ENCODE measurements around the gene UGT3A1.
A peak's percentile ranks its signal among the peaks of the same experiment; 100 is the strongest.

Gene UGT3A1

DNA sequence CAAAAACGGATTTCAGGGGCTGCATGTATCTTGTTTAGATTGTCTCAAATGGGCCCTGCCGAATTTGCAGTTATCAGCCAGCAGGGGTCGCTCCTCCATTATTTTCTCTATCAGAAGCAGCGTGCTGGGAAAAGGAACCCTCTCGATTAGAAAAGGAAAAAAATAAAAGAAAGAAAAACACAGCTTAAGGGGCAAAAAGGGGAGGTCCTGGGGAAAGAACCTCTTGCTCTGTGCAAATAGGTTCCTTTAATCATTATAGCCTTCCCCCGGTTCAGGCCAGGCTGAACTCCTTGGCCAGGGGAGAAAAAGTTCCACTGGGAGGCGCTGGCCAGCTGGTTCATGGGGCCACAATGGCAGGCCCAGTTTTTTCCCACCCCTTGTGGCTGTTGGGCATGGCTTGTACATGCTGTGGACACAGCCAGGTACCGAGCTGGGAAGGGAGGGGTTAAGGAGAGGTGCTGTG, 27.8 kb downstream of the UGT3A1 start:
- CTCF ChIA-PET: interaction anchor here (0.9 to 1.2 kb wide), 4 partner anchors 25 to 204 kb away, joined by 3 to 4 read pairs (median 4); no protein-coding TSS in a partner anchor
- H3K27me3 Mint-ChIP-seq: peaks cover 20% of the 10 kb centered on the region

DNA sequence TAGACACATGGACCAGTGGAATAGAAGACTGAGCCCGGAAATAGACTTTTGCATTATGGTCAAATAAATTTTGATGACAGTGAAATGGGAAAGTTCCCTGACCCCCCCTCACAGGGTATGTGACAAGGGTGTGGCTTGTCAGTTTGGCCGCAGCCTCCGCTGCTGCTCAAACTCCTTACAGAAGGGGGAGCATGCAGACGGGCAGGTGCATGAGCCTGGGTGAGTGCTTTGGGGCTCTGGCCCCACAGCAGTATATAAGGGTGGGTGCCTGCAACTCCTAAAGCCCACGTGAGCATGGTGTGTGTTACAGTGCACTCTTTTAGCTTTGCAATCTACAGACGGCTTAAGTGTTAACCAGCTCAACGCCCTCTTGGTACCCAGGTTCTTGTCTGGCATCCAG, 30.9 kb downstream of the UGT3A1 start:
- H3K4me1 Mint-ChIP-seq: no peaks in the 10 kb centered on the region
- no peaks in the 10 kb centered on the region for H3K36me3 Mint-ChIP-seq
- CTCF ChIA-PET: no interaction called here
- no peak overlapping the region for H3K27ac Mint-ChIP-seq
- DNase-seq: no peak
- H3K9me3 Mint-ChIP-seq: peaks cover 3% of the 10 kb centered on the region
- peaks cover 21% of the 10 kb centered on the region for H3K27me3 Mint-ChIP-seq
- H3K4me3 Mint-ChIP-seq: no peak overlapping the region

More for the DNA sequence above, 27.8 kb downstream of the UGT3A1 start:
- no peak overlapping the region for H3K4me3 Mint-ChIP-seq
- H3K36me3 Mint-ChIP-seq: no peaks in the 10 kb centered on the region
- no peak overlapping the region for H3K27ac Mint-ChIP-seq
- DNase-seq: no peak
- no peaks in the 10 kb centered on the region for H3K4me1 Mint-ChIP-seq
- H3K9me3 Mint-ChIP-seq: peaks cover 3% of the 10 kb centered on the region

GRCh38 chr5:35956429-35956828, 34.8 kb downstream of the UGT3A1 start:
- Mint-ChIP-seq H3K36me3 (no peaks in the 10 kb centered on the region), H3K9me3 (no peaks in the 10 kb centered on the region), H3K4me3 (no peak overlapping the region), H3K27me3 (peaks cover 33% of the 10 kb centered on the region), H3K27ac (no peak overlapping the region), H3K4me1 (peaks cover 5% of the 10 kb centered on the region)
- DNase-seq: no peak
- CTCF ChIA-PET: no interaction called here

GRCh38 chr5:35954175-35954574, 37.0 kb downstream of the UGT3A1 start:
- peak; percentile 23 for DNase-seq
- Mint-ChIP-seq H3K27ac (no peak overlapping the region), H3K4me1 (peaks cover 5% of the 10 kb centered on the region), H3K27me3 (peaks cover 29% of the 10 kb centered on the region), H3K36me3 (no peaks in the 10 kb centered on the region), H3K9me3 (no peaks in the 10 kb centered on the region), H3K4me3 (no peak overlapping the region)
- CTCF ChIA-PET: no interaction called here

- CTCF ChIA-PET: no interaction called here
- Mint-ChIP-seq H3K27me3 (peaks cover 29% of the 10 kb centered on the region), H3K4me1 (no peaks in the 10 kb centered on the region), H3K9me3 (no peaks in the 10 kb centered on the region), H3K27ac (no peak overlapping the region), H3K4me3 (no peak overlapping the region), H3K36me3 (no peaks in the 10 kb centered on the region)
- DNase-seq: no peak
Measured at GRCh38 chr5:35947085-35947484, 44.1 kb downstream of the UGT3A1 start.

DNA sequence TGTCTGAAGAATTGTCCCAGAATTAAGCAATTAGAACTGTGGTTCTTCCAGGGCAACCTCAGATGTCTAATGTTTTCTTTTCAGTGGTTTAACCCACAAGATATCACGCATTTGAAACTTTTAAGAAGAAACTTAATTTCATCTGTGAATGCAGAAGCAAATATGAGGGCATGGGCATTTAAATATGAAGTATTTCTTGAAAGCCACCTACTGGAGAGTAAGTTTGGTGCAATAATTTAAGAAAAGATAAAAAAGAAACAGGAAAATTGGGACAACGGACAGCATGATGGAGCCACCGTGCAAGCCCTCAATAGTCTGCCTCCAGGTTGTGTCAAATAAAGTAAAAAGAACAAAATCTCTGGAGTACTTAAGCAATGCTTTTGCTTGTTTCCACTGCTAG, 51.6 kb downstream of the UGT3A1 start:
- DNase-seq: no peak
- CTCF ChIA-PET: no interaction called here
- Mint-ChIP-seq H3K9me3 (no peaks in the 10 kb centered on the region), H3K4me3 (no peak overlapping the region), H3K36me3 (no peaks in the 10 kb centered on the region), H3K27ac (no peak overlapping the region), H3K27me3 (peaks cover 19% of the 10 kb centered on the region), H3K4me1 (no peaks in the 10 kb centered on the region)

DNA sequence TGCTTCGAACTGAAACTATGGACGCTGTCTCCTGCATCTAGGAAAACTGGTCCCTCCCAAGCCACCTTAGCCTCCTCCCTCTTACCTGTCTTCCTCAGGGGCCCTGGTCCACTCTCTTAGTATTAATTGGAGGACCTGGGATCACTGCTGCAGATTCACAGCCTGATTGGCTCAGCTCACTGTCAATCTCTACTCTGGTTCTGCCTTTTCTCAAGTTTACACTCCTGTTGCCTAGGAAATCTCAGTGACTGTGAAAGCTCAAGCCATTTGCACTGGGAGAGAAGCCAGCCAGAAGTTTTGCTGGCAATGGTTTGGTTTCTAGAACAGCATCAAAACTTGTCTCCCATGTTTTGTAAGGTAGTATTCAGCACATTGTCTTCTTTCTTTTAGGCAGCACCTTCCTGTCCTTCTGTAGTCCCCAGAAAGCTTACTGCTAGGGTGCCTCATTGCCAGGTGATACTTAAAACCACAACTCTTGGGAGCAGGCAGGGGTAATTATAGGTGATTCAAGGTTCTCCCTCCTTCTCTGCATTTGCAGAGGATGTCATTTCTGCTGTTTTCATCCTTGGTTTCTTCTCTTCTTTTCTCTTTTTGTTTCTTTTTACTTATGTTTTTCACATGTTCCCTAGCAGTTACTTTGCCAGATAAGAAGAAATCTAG, 52.5 kb downstream of the UGT3A1 start, which contains the start of gene CAPSL:
CAPSL (minus strand) TSS at position 55 of the 660 bp plus-strand sequence. CDS start 17,502 bp downstream, outside the sequence.
- Mint-ChIP-seq H3K4me3 (no peak within 1 kb of the TSS), H3K27ac (no peak within 1 kb of the TSS), H3K36me3 (no peaks in the 10 kb centered on the region), H3K27me3 (peaks cover 18% of the 10 kb centered on the region), H3K9me3 (no peaks in the 10 kb centered on the region), H3K4me1 (no peaks in the 10 kb centered on the region)
- no peak for DNase-seq
- CTCF ChIA-PET: interaction anchor here (0.9 kb wide), 1 partner anchor 24 kb away, joined by 3 read pairs; no protein-coding TSS in a partner anchor

DNA sequence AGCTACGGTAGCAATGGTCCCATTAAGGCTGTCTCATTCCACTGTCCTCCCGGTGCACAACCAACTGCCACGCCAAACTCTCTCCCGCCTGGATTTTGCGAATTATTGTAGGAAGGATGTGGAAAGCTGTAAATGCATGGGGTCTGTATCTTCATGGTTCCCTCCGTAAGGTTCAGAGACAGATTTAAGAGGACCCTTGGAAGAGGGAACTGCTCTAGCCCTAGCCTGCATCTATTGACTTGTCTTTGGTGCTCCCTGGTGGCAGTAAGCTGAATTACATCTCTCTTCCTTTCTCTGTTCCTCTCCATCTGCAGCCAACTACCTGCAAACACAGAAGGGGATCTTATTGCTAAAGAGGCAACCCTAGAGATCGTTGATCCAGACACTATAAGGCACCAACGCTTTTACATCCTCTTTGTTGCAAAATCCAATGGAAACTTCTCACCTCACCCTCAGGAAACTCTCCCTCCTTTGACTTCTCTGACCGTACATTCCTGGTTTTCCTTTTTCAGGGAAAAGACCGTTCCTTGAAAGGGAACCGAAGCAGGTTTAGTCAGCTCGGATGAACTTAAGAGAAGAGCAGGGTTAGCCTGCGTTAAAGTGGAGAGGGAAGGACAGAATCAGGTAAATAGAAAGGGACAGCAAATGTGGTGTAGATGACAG, 64.7 kb downstream of the UGT3A1 start:
- CTCF ChIA-PET: interaction anchor here (0.6 to 11.5 kb wide), 47 partner anchors 9 to 1403 kb away, joined by 3 to 209 read pairs (median 5); partner anchors contain the start of gene SPEF2
- Mint-ChIP-seq H3K4me3 (no peak overlapping the region), H3K9me3 (no peaks in the 10 kb centered on the region), H3K36me3 (no peaks in the 10 kb centered on the region), H3K4me1 (peaks cover 40% of the 10 kb centered on the region), H3K27me3 (peaks cover 5% of the 10 kb centered on the region), H3K27ac (no peak overlapping the region)
- peak; percentile 76 for DNase-seq

GRCh38 chr5:35924950-35925722, 66.1 kb downstream of the UGT3A1 start:
- Mint-ChIP-seq H3K4me3 (peak overlapping the region; percentile 58), H3K27ac (peak overlapping the region; percentile 46), H3K9me3 (peaks cover 3% of the 10 kb centered on the region), H3K27me3 (peaks cover 5% of the 10 kb centered on the region), H3K36me3 (no peaks in the 10 kb centered on the region), H3K4me1 (peaks cover 42% of the 10 kb centered on the region)
- CTCF ChIA-PET: interaction anchor here (0.5 to 11.5 kb wide), 48 partner anchors 18 to 838 kb away, joined by 3 to 209 read pairs (median 4); partner anchors contain the start of genes IL7R and SPEF2
- peak; percentile 91 for DNase-seq

DNA sequence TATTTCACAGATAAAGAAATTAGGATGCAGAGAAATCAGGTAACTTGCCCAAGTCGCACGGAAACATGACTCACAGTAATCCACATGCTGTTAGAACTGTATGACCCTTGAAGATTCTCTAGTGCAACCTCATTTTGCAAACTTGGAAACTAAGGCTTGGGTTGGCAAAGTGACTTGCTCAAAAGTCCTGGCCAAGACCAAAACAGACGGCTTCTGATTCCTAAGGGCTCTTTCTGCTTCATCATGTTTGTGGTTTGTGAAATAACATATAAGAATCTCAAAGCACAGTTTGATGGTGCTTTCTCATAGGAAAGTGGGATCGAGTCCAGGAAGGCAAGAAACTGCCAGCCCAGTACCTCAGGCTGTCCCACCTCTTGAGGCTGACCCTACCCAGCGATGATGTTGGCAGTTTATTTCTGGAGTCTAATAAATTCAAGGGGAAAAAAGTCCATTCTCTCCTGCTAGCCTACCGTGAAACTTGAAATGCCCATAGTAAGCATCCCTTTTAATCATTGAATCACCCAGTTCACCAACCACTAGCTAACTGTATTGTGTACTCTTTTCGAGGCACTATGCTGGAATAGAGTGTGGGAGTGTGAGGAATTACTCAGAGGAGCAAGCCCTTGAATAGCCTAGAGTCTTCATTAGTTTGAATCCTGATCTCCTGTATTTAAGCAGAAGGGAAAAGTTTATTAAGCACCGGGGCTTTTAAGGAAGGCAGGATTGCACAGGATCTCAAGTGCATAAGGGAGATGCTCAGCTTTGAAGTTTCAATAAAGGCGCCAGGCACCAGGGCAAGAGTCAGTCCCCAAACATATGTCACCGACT, 66.9 kb downstream of the UGT3A1 start:
- H3K36me3 Mint-ChIP-seq: peaks cover 4% of the 10 kb centered on the region
- H3K9me3 Mint-ChIP-seq: peaks cover 9% of the 10 kb centered on the region
- CTCF ChIA-PET: interaction anchor here (0.5 to 11.5 kb wide), 40 partner anchors 17 to 489 kb away, joined by 3 to 209 read pairs (median 4); partner anchors contain the start of genes IL7R and SPEF2
- peak overlapping the region; percentile 49 for H3K27ac Mint-ChIP-seq
- peaks cover 46% of the 10 kb centered on the region for H3K4me1 Mint-ChIP-seq
- peak overlapping the region; percentile 58 for H3K4me3 Mint-ChIP-seq
- DNase-seq: no peak
- peaks cover 5% of the 10 kb centered on the region for H3K27me3 Mint-ChIP-seq

DNA sequence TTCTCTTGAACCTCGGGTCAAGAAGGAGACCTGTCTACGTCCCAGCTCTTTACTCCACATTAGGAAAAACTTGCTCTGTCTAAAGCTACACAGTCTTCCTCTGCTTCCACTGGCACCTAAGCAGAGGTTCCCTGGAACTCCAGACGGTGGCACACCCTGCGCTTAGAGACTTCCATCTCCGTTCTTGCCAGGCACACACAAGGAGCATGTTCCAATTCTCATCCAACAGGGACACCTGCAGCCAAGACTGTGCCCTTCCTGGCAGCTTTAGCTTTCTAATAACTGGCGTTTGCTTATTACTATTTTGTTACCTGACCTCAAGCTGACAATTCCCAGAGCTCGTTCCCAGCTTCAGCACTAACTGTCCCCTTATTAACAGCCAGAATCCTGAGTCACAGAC, 68.7 kb downstream of the UGT3A1 start:
- Mint-ChIP-seq H3K36me3 (peaks cover 9% of the 10 kb centered on the region), H3K27ac (no peak overlapping the region), H3K4me1 (peaks cover 50% of the 10 kb centered on the region), H3K9me3 (peaks cover 14% of the 10 kb centered on the region), H3K4me3 (no peak overlapping the region), H3K27me3 (peaks cover 5% of the 10 kb centered on the region)
- CTCF ChIA-PET: interaction anchor here (1.0 to 11.5 kb wide), 7 partner anchors 18 to 271 kb away, joined by 3 to 209 read pairs (median 9); no protein-coding TSS in a partner anchor
- no peak for DNase-seq

DNA sequence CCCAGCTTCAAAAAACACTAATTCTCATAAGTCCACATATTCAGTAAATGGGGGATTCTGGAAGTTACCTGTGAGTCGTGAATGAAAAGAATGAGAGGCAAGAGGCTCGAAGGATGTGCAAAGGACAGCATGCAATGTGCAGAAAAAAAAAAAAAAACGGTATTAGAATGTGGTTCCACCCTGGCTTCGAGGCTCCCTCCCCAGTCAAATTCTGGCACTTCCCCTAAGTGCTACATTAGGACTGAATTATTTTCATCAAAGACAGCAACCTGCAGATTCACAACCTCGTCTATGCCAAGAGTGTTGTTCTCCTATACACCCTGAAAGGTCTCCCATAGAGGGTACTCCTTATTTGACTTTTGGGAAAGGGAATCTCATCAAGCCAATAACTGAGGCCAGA, 69.3 kb downstream of the UGT3A1 start:
- DNase-seq: no peak
- no peak overlapping the region for H3K4me3 Mint-ChIP-seq
- CTCF ChIA-PET: interaction anchor here (1.0 to 11.5 kb wide), 4 partner anchors 18 to 271 kb away, joined by 3 to 209 read pairs (median 72); no protein-coding TSS in a partner anchor
- peaks cover 14% of the 10 kb centered on the region for H3K9me3 Mint-ChIP-seq
- peaks cover 9% of the 10 kb centered on the region for H3K36me3 Mint-ChIP-seq
- H3K27me3 Mint-ChIP-seq: peaks cover 4% of the 10 kb centered on the region
- no peak overlapping the region for H3K27ac Mint-ChIP-seq
- H3K4me1 Mint-ChIP-seq: peaks cover 50% of the 10 kb centered on the region

DNA sequence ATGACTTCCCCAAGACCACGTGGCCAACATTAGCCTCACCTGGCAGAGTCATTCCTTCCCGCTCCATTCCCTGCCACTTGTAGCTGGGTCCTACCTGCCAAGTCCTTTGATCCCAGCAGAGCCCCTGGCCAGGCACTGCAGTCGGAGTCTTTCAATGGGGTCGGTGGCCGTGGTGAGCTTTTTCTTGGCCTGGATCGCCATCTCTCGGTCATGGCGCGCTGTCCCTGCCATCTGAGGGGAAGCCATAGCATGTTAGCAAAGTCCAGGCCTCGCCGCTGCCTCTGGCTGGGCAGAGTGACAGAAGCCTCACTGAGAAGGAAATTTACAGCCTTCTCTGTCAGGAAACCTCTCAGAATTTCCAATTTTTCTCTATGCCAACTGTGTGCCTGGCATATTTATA, 70.3 kb downstream of the UGT3A1 start:
- Mint-ChIP-seq H3K36me3 (peaks cover 10% of the 10 kb centered on the region), H3K27me3 (no peaks in the 10 kb centered on the region), H3K4me3 (no peak overlapping the region), H3K4me1 (peaks cover 43% of the 10 kb centered on the region), H3K9me3 (peaks cover 19% of the 10 kb centered on the region), H3K27ac (no peak overlapping the region)
- CTCF ChIA-PET: interaction anchor here (0.8 to 9.1 kb wide), 6 partner anchors 13 to 270 kb away, joined by 3 to 141 read pairs (median 6); no protein-coding TSS in a partner anchor
- no peak for DNase-seq
